GM19438 (cell line): ENCODE data around the gene NOS1AP.

Experiments used
- ATAC-seq: cut with Tn5 transposase; IDR thresholded peaks from one replicate; pipeline ENCODE4 v1.9.1; 2021; ENCODE audit warnings: low read depth; ENCODE audit not compliant: unreplicated experiment

Gene NOS1AP

GRCh38 chr1:162213281-162213912, 143.9 kb downstream of the NOS1AP start:
- no peak for ATAC-seq

- no peak for ATAC-seq
These were observed 144.7 kb downstream of the NOS1AP start for GRCh38 chr1:162214202-162214601.

DNA sequence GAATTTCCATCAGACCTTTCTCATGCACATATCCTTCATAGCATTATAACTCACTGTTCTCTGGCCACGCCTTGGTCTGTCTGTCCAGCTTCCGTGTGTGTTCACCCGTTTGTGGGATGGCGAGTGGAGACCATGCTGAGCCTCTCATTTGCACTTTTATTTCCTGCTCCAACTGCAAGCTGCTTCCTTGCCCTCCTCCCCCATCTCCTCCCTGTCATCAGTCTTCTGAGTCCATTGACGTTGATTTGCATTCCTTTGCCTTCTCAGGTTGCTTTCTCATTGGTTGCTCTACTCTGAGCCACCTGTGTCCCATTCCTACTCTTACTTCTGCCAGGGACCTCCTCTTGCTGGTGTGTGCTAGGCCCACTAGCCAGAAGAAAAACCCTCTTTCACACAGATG, 146.4 kb downstream of the NOS1AP start:
- ATAC-seq = no peak

DNA sequence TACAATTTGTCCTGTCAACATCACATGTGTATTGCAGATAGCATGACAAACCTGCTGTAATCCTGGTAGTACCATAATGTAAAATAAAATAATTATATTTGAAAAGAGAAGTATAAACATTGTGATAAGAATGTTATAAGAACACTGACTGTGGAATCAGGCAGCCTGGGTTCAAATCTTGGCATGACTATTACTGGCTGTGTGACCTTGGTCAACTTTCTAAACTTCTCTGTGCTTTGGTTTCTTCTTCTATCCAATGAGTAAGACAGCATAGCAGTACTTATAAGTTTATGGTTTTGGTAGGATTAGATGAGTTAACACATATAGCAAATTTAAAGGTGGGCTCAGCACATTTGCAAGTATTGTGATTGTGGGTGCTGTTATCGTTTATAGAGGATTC, 147.1 kb downstream of the NOS1AP start:
- no peak for ATAC-seq

DNA sequence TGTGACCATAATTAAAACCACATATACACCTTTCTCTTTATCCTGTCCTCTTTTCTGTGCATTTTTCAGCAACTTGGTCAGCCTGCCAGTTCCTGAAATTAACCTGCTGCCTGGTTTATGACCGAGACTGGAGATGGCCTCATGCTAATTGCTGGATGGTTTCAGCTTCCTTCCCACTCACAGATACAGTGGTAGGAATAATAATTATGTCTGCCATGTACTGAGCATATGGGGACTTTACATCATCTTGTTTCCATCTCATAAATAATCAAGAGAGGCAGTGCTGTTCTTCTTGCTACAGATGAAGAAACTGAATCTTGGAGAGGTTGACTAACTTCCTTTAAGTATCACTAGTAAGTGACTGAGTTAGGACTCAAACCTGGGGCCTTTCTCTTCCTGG, 148.2 kb downstream of the NOS1AP start:
- no peak for ATAC-seq

DNA sequence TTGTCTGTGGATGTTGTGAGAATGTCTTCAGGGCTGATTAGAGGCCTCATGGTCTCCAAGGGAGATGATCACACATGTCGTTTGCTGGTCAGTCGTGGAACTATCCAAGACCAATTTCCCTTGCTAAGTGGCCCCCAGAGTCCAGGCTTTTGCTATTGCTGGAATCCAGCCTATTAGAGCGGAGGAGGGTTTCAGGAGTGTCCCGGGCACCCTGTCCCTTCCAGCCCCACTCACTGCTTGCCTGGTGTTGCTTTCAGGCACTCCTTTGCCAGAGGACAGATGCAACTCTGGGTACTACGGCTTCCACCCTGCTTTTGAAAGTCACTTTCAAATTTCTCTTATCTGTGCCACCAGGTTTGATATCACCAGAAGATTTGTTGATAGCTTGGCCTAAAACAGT, 149.1 kb downstream of the NOS1AP start:
- ATAC-seq = no peak

DNA sequence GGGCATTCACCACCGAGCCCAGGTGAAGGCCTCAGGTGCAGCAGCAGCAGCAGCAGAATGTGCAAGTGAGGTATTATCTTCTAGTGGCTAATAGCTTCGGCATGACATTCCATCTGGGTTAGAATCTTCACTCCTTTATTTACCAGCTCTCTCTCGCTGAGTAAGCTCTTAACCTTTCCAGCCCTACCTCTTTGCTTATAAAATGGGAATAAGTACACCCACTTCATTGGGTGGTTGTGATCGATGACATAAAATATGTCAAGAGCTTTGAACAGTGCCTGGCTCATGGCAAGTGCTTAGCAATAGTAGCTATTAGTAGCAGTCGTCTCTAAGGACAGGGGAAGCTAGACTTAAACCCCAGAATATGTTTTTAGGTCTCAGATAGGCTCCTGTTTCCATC, 149.5 kb downstream of the NOS1AP start:
- ATAC-seq = no peak

DNA sequence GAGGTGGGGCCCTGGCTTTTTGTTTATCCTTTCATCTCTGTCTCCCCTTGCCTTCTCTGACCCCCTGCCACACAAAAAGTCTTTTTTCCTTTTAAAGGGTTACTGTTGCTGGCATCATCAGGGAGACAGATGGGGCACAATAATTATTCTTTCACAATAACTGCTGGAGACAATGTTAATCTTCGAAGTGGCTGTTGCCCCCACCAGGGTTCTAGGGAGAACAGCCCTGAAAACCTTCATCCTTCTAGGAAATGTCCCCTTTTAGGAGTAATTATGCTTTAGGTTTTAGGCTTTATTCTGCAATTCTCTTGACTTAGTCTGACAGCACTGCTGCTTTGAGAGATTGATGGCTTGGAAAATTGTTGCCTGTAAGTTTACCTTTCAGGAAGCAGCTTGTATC, 150.0 kb downstream of the NOS1AP start:
- ATAC-seq = no peak

DNA sequence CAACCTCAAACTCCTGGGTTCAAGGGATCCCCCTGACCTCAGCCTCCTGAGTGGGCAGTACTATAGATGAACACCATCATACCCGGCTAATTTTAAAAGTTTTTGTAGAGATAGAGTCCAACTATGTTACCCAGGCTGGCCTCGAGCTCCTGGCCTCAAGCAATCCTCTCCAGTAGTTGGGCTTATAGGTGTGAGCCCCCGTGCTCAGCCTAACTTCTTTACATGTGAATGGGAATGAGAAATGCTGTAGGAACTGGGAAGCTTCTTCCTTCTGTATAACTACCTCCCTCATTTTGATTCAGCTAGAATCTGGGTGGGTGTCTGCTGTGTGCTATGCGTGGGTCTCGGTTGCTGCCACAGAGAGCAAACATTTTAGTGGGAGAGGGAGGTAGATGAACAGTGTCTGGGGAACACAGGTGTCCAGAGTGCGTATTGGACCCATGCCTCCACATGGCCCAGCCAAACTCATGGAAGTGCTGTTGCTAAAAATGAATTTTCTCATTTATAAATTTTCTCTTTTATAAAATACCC, 150.6 kb downstream of the NOS1AP start:
- no peak for ATAC-seq

GRCh38 chr1:162222014-162222413, 152.5 kb downstream of the NOS1AP start:
- ATAC-seq = no peak

GRCh38 chr1:162222730-162223129, 153.2 kb downstream of the NOS1AP start:
- no peak for ATAC-seq

- ATAC-seq = no peak
These were observed 154.0 kb downstream of the NOS1AP start for GRCh38 chr1:162223488-162223887.

GRCh38 chr1:162224267-162224666, 154.8 kb downstream of the NOS1AP start:
- no peak for ATAC-seq

- ATAC-seq = no peak
These were observed 159.1 kb downstream of the NOS1AP start for GRCh38 chr1:162228586-162228985.

DNA sequence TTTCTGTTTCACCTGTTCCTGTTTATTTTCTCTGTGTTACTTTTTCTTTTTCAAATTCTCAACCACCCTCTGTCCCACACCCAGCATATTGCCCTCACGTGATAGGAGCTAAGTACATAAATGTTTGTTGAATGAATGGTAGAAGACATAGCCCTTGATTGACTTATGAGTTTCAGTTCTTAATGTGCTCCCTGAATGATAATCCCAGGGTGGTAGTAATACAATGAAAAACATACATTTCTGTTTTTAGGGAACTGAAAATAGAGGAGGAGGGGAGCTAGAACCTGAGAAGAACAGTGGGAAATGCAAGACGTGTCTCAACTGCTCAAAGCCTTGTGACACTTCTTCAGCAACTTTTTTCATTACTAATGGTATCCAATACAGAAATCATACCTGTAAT, 160.1 kb downstream of the NOS1AP start:
- ATAC-seq = no peak

GRCh38 chr1:162230096-162230495, 160.6 kb downstream of the NOS1AP start:
- ATAC-seq = no peak

DNA sequence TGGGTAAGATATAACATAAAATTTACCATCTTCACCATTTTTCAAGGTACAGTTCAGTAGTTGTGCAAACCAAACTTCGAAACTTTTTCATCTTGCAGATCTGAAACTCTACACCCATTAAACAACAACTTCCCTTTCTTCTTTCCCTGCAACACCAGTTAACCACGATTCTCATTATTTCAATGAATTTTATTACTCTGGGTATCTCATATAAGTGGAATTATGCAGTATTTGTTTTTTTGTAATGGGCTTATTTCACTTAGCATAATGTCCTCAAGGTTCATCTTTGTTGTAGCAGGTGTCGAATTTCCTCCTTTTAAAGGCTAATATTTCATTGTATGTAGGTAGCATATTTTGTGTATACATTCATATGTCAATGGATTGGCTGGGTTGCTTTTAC, 161.0 kb downstream of the NOS1AP start:
- ATAC-seq = no peak

GRCh38 chr1:162232034-162232711, 162.7 kb downstream of the NOS1AP start:
- ATAC-seq = no peak

- ATAC-seq = no peak
These were observed 163.6 kb downstream of the NOS1AP start for GRCh38 chr1:162233066-162233465.

GRCh38 chr1:162233937-162234336, 164.4 kb downstream of the NOS1AP start:
- ATAC-seq = no peak

DNA sequence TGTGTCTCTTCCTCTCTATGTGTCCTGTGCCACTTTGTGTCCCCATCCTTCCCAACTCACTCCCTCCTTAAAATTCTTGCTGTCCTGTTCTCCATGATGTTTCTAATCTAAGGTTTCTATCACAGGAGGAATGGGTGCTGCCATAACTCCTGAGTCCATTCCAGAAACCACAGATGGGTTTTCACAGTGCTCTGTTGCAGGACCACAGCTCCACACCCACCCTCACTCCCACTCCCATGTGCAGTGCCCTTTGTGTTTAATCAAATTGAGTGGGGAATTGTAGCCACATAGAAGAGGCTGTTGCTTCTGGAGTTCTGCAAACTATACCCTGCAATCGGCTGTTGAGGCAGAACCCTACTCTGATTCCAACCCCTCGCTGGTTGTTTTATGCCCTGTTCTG, 165.1 kb downstream of the NOS1AP start:
- no peak for ATAC-seq

GRCh38 chr1:162235241-162235800, 165.8 kb downstream of the NOS1AP start:
- ATAC-seq = no peak
